ENCODE data around the gene TMEM163.

DNA sequence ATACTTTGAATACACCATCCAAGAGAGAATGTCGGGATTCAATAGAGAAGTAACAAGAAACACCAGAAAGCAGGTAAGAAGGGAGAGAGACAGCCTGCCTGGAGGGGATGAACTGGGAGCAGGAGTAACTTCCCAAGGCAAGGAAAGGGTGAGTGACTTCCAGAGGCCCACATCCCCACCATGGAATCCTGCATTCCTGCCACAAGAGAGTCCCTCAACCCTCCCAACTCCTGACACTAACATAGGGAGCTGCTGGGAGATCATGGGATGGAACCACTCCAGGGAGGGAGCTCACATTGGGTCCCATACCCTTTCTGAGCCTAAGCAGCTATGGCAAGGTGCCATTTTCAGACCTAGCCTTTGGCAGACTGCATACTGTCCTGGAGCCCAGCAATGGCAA lies 5.5 kb upstream of the TMEM163 start:
- TF ChIP-seq, protein P1, sequence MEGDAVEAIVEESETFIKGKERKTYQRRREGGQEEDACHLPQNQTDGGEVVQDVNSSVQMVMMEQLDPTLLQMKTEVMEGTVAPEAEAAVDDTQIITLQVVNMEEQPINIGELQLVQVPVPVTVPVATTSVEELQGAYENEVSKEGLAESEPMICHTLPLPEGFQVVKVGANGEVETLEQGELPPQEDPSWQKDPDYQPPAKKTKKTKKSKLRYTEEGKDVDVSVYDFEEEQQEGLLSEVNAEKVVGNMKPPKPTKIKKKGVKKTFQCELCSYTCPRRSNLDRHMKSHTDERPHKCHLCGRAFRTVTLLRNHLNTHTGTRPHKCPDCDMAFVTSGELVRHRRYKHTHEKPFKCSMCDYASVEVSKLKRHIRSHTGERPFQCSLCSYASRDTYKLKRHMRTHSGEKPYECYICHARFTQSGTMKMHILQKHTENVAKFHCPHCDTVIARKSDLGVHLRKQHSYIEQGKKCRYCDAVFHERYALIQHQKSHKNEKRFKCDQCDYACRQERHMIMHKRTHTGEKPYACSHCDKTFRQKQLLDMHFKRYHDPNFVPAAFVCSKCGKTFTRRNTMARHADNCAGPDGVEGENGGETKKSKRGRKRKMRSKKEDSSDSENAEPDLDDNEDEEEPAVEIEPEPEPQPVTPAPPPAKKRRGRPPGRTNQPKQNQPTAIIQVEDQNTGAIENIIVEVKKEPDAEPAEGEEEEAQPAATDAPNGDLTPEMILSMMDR (IDR thresholded peaks at IDR 0.05; ENCODE audit: low read length), result no peak
- TF ChIP-seq EZH2 (IDR thresholded peaks at IDR 0.05; ENCODE audit: borderline replicate concordance, low read length), result no peak

Measured in OCI-LY1 (cell line).